Spleen (tissue), 7 donors: Measurements from ENCODE around the gene RNF180.

Experiments used
- CTCF ChIP-seq, 11 experiments: fragments of 200-600 bp in 7 of 11; fragments of 450-650 bp in 4 of 11; sonication (generic) in 4 of 11; IDR thresholded peaks in 8 of 11; conservative IDR thresholded peaks in 3 of 11; 1 replicate in 7 of 11; 2 replicates in 4 of 11; pipeline versions ENCODE4 v1.4.0 to v1.8.0; 2016 to 2021; ENCODE audit warnings: antibody characterized with exemption in 11 of 11, inconsistent platforms in 4 of 11, mild to moderate bottlenecking in 1 of 11
- POLR2AphosphoS5 ChIP-seq, 3 donors: sonication (generic); formaldehyde crosslinking; IDR thresholded peaks; one replicate each; pipeline ENCODE4 v1.5.1; 2017; ENCODE audit warnings: antibody characterized with exemption in 3 of 3
- donor health status: DM: no; HTN: no; CAD: no; lungs with moderate emphysema.
- donor health status: DM: no; HTN: no; CAD: no.
- donor health status: DM: no; HTN: no; CAD: no.

GRCh38 chr5:64213531-64213930 lies 47.9 kb downstream of the RNF180 start:
- TF ChIP-seq CTCF (IDR thresholded peaks at IDR 0.05 in 8 of 11, conservative IDR thresholded peaks at IDR 0.05 in 3 of 11) (no peak), POLR2AphosphoS5 (IDR thresholded peaks at IDR 0.05) (no peak)
